HG02610 (cell line): ENCODE data around the gene DFFA.
"Not testable (repeated sequence)": the region's sequence is repeated elsewhere in the genome, so short reads cannot be mapped to it uniquely, and the experiment has no call there.

Experiments used
- ATAC-seq: cut with Tn5 transposase; IDR thresholded peaks from one replicate; pipeline ENCODE4 v1.9.1; 2021; ENCODE audit warnings: mild to moderate bottlenecking, moderate library complexity; ENCODE audit not compliant: unreplicated experiment

The DFFA gene

DNA sequence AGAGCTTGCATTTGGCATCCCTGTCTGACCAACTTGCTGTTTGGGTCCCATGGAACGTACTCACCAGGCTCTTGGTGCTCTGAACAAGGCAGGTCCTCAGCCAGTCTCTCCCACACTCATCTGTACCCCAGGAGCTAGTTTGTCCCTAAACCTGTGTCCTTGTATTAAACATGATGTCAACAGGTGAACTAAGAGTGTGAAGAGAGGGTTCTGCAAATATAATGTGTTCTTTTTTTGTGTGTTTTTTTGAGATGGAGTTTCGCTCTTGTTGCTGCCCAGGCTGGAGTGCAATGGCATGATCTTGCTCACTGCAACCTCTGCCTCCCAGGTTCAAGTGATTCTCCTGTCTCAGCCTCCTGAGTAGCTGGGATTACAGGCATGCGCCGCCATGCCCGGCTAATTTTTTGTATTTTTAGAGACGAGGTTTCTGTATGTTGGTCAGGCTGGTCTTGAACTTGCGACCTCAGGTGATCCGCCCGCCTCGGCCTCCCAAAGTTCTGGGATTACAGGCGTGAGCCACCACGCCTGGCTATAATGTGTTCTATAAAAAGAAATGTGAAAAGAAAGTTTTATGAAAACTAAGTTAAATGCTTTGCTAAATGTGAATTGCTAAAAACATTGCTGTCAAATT lies 33.8 kb upstream of the DFFA start:
- not testable (repeated sequence) for ATAC-seq

- ATAC-seq = no peak
Measured at GRCh38 chr1:10504249-10504648, 31.9 kb upstream of the DFFA start.

DNA sequence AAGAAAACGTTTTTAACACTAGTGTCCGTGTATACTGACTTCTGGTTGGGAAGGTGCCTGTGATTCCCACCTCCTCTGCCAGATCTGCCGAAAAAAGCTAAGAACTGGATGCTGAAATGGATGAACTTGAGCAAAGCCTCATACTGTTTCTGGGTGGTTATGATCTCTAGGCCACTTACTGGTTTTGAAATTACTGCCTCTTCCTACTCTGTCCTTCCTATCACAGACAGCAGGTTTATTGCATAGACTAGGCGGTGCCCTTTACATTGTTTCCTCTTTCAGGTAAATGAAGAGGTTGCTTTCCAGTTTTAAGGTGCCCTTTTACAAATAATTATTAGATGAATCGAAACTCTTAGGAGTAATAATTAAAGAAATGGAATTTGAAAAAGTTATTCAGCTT lies 29.9 kb upstream of the DFFA start:
- no peak for ATAC-seq

GRCh38 chr1:10498231-10498630 lies 25.9 kb upstream of the DFFA start:
- no peak for ATAC-seq

DNA sequence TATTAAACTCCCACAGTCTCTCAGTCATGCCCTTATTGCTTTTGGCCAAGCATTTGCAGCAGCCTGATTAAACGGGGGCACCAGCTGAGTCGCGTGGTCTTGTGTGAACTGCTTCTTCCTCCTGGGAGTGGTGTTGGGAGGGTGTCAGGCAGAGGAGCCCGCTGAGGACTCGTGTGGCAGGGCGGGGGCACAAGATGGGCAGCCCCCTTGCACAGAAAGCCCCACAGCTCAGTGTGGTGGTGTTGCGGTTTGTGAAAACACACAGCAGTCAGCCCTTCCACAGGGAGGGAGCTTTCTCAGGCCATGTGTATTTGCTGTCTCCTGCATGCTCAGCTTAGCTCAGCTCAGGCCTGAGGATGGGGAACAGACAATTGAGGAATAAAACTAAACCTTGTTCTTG lies 24.8 kb upstream of the DFFA start:
- no peak for ATAC-seq

GRCh38 chr1:10495952-10496351 lies 23.6 kb upstream of the DFFA start:
- ATAC-seq = no peak

- no peak for ATAC-seq
Measured at GRCh38 chr1:10495475-10495817, 23.1 kb upstream of the DFFA start.

GRCh38 chr1:10494754-10495474 lies 22.6 kb upstream of the DFFA start:
- ATAC-seq = peak; percentile 65

GRCh38 chr1:10494418-10494753 lies 22.1 kb upstream of the DFFA start:
- ATAC-seq = no peak

DNA sequence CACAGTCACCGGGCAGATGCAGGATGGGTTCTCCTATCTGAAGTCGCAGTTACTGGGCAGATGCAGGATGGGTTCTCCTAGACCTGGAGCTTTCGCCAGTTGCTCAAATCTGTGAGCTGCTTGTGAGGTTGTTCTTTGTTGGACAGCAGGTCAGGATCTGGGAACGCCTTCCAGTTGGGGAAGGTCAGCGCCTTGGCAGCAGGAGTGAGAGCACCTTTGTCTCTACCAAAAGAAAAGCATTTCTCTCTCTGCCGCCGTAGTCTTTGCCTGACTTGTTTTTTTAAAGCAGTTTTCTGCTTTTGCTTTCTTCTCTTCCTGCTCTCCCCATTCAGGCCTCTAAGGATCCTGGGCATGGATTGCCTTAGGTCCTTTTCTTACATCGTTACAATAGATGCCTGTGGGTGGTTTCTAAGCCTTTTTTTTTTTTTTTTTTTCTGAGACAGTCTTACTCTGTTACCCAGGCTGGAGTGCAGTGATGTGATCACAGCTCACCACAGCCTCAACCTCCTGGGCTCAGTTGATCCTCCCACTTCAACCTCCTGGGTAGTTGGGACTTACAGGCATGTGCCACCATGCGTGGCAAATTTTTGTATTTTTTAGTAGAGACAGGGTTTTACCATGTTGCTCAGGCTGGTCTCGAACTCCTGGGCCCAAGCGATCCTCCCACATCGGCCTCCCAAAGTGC lies 18.1 kb upstream of the DFFA start:
- ATAC-seq = no peak

DNA sequence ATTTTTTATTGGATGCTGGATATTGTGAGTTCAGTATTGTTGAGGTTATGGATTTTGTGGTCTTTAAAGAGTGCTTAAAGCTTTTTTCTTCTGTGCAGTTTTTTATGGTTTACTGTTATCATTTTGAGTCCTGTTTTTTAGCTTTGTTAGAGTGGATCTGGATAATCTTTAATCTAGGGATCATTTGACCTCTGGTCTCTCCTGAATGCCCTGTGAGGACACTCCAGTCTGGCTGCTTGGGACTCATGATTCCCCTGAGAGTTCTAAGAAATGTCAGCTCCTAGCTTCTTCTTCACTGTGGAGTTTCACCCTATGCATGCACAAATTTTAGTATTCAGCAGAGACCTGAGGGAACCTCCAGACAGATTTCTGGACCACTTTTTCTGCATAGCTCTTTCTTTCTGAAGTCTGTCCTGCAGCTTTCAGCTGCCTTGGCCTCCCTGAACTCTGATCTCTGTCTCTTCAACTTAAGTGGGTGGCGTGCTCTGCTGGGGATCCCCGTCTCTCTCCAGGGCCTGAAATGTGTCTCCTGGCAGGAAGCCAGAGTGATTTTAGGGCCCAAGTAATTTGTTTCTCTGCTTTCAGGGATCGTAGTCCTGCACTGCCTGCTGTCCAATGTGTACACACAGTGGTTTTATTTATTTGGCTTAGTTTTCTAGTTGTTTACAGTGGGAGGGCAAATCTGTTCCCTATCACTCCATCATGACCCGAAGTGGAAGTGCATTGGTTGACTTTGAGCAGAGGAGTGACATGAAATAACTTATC lies 17.1 kb upstream of the DFFA start:
- no peak for ATAC-seq

DNA sequence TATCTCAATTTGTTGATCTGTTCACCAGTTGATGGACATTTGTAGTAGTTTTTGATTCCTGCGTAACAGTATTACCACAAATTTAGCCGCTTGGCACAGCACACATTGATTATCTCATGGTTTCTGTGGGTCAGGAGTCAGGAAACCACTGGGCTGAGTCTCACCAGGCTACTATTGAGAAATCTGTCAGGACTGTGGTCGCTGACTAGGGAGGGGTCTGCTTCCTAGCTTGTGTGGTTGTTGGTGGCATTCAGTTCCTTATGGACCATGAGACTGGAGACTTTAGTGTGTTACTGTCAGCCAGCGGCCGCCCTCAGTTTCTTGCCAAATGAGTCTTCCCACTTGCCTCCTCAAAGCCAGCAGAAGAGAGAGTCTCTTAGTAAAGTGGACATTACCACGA lies 12.2 kb upstream of the DFFA start:
- ATAC-seq = no peak

GRCh38 chr1:10480614-10481013 lies 8.3 kb upstream of the DFFA start:
- no peak for ATAC-seq

GRCh38 chr1:10479296-10479695 lies 7.0 kb upstream of the DFFA start:
- ATAC-seq = no peak

DNA sequence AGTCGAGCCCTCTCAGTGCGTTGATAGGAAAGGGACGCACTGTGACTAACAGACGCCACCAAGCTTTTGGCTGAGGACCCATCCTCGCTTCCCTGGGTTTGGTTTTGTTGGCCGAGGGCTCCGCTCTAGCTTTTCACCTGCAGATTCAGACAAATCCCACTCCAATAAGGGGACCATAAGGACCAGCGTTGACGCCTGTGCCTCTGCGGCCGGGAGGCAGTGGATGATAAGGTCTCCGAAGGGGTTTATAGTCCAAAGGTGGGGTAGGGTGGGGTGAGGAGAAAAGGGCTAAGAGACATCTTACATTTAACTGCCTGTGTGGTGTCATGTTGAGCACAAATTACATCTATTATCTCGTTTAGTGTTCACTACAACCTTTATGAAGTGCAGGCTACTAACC lies 3.2 kb upstream of the DFFA start:
- ATAC-seq = no peak

DNA sequence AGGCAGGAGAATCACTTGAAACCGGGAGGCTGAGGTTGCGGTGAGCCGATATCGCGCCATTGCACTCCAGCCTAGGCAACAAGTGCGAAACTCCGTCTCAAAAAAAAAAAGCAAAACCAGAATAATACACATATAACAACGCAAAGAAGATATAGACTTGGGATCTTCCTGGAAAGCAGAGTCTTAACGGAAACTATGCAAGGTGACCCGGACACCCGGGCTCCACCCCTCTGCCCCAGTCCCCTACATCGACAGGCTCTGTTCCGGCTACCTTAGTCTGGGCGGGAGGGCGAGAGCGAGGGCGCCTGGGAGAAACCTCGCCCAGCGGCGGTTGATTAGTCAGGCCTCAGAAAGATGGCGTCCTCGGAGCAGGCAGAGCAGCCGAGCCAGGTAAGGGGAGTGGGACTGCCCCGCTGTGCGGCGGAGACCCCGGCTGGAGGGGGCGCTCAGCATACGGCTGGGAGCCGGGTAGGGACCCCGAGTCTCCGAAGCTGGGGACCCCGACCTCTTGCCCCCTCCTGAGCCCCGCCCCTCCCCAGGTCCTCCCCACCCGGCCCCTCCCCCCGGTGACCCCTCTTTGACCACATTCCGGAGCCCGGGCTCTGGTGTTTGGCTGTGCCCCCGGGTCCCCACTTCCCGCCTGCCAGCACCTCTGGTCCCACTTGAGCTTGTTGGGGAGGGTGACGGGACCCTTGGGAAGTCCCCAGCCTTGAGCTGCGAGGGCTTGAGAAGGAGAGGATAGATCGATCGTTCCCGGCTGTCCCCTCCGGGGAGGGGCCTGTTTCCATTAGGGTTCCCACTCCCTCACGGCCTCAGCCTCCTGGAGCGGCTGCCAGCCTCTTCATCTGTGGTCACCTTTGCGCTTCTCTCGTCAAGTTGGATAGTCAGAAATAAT lies 2.5 kb upstream of the DFFA start, which contains the start of gene PEX14:
PEX14 (plus strand) TSS at position 338 of the 895 bp plus-strand sequence; CDS start at position 355, 17 bp downstream.
- ATAC-seq = peak; percentile 74

- not testable (repeated sequence) for ATAC-seq
Measured at GRCh38 chr1:10474309-10474612, 1.9 kb upstream of the DFFA start.

DNA sequence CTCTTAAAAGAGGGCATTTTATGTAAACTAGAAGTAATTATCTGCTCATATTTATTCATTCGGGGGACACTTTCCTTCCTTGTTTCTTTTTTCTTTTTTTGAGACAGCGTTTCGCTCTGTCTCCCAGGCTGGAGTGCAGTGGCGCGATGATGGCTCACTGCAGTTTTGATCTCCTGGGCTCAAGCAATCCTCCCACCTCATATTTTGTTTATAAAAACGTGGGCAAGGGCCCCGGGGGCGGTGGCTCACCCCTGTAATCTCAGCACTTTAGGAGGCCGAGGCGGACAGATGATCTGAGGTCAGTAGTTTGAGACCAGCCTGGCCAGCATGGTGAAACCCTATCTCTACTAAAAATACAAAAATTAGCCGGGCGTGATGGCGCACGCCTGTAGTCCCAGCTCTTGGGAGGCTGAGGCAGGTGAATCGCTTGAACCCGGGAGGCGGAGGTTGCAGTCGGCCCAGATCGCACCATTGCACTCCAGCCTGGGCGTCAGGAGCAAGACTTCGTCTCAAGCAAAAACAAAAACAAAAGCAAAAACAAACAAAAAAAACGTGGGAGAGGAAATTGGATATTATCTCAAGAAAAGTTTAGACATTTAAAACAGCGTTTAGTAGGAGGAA lies 926 bp upstream of the DFFA start:
- ATAC-seq = no peak

GRCh38 chr1:10471411-10472219 lies 714 bp downstream of the DFFA start:
- no peak for ATAC-seq
